HG03060 (cell line): Measurements from ENCODE around the gene DDX31.

ENCODE experiments used
- ATAC-seq: cut with Tn5 transposase; IDR thresholded peaks from one replicate; pipeline ENCODE4 v1.9.1; 2021; ENCODE audit warnings: low read depth, moderate number of reproducible peaks; ENCODE audit not compliant: unreplicated experiment

The DDX31 gene

DNA sequence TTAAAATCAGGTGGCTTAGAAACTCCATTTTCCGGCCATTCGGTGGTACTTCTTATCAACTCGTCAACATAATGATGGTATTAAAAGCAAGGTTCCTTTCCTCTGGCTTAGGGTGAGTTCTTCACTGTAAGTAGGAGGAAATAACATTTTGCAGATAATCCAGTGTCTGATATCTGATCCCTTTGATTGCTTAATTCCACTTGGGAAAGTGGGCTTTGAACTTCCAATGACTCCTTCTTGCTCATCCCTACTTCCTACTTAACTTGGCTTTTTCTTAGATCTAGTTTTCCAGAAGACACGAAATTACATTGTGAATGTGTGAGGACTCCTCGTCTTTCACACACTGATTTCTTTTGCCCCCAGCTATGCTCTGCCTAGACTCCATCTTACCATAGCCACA is 31.5 kb downstream of the DDX31 start:
- ATAC-seq = no peak

DNA sequence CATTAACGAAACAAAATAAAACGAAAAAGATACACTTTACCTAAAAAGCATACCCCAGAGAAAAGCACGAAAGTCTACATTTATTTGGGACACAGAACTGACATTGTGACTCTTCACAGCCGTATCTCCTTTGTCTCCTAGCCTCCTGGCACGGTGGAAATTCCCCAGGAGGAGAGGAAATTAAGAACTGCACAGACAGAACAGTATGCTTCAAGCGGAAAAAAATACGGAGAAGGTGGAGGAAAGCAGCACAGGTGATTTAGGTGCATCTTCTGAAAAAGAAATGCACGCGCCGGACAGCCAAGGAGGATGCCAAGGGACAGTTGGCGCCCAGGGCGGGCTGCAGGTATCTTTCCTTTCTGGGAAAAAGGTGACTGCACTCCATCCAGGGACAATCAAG is 32.0 kb downstream of the DDX31 start:
- no peak for ATAC-seq

GRCh38 chr9:132637351-132637750 is 32.4 kb downstream of the DDX31 start:
- ATAC-seq = no peak

DNA sequence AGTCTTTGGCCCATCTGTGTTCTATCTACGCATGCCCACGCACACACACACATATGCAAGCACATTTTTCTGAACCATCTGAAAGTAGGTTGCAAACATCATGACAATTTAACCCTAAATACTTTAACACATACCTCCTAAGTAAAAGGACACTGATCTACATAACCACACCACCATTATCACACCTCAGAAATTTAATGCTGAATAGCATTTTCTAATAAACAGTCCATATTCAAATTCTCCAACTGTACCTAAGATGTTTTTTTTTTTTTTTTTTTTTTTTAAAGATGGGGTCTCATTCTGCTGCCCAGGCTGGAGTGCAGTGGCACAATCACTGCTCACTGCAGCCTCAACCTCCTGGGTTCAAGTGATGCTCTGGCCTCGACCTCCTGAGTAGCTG is 35.5 kb downstream of the DDX31 start:
- ATAC-seq = no peak

- no peak for ATAC-seq
Observed at GRCh38 chr9:132632413-132633129, 37.2 kb downstream of the DDX31 start.

- ATAC-seq = no peak
Observed at GRCh38 chr9:132631685-132632084, 38.1 kb downstream of the DDX31 start.

DNA sequence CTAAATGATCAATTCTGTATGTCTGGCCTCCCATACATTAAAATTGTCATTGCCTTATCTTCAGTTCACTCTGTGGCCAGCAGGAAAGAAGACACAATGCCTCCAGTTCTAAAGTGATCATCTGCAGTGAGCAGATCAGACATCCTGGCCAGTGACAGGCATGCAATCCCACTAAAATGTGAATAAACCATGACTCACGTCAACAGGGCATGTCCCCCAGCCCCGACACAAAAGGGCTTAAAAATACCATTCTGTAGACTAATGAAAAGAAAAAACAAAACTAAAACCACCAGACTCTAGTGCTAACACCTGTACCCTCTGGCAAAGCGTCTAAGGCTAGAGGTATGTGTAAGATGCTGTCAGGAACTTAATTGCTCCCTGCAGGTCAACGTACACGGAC is 38.5 kb downstream of the DDX31 start:
- ATAC-seq = no peak

DNA sequence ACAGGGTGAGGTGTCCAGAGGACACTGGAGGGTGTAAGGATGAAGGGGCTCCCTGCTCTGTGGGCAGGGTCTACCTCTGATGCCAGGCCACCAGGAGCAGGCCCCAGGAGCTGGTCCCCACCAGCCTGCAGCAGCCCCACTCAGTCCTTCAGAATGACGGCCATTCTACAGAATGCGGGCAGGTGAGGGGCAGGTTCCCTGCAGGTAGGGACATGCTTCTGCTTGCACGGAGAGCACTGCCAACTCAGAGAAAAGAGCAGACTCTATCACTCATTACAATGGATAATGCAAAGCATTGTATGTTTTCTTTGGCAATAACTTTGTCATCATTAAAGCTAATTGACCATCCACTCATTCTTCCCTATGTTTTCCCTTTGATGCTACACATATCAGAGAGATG is 39.0 kb downstream of the DDX31 start:
- ATAC-seq = no peak

DNA sequence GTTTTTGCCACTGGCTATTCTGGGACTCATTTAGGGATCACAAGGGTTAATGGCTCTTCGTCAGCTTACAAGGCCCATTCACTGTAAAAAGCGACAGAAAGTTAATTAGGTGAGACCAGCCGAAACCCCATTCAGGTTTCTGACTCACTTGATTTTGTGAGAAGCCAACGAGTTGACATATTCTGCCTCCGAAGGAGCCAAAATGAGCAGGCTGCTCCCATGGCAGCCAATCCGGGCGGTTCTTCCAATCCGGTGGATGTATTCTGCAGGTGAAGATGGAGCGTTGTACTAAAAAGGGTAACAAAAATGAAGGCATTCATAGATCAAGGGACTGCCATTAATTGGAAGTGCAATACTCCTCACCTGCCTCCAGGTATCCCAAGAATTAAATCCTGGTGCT is 39.7 kb downstream of the DDX31 start:
- no peak for ATAC-seq

DNA sequence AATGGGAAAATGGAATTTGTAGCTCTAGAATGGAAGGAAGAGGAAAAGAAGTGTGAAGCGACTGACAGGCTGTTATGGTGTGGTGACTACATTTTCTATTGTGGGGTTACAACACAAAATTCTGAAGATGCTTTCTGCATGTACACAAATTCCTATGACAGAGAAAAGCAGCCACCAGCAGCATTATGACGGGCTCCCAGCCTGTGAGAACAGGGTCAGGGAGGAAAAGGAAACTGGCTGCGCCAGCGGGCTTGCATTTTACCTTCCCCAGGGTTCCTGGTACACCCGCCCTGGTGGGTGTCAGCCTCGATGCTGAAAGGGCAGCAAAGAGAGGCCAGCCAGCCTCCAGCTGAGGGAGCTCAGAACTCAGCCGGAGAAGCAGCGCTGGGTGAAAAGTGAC is 41.0 kb downstream of the DDX31 start:
- no peak for ATAC-seq

DNA sequence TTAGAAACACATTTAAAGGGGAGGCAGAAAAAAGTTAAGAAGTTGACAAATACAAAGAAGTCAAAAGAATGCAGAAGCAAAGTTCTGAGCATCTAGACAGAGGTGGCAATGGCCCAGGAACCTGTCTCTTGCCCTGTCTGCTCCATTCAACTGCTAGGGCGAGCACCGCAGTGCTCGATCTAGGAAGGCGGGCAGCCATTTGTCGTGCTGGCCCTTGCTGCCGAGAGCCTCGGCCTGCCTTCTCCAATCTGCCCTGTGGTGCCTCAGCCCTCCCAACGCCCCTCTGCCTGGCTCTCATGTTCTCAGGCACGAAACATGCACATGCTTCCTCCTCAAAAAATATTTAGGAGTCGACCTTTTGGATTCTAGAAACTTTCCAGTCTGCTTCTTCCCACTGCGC is 42.2 kb downstream of the DDX31 start:
- no peak for ATAC-seq

DNA sequence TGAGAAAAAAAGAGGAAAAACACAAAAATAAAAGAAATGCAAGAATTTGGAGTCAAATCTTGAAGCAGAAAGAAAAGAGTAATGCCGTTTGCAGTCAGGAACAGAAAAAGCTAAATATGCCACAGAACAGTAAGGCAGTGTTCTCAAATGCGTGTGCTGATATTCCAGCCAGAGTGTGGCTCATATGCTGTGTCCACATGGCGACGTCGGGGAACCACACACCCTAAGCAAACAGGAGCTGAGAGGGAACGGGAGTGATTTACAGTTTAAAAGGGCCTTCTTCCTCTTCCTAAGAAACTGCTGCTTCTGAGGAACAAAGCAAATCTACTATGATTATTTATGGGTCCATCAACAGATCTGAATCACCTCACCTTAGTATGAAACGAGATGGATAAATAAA is 42.7 kb downstream of the DDX31 start:
- ATAC-seq = no peak

DNA sequence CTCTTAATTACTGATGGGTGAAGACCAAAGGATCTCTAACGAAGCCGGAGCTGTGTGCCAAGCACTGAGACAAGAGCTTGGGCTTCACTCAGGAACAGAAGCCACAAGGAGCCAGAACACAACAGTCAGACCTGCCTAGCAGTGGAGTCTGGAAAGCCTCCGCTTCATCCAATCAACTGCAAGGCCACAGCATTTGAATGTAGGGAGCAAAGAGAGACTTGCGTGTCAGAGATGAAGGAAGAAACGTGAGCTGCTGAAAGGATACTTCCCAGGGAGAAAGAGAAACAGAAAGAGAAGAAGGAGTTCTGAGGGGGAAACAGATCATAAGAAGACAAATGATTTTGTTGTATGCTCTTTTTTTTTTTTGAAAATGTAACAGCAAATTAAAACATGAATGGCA is 43.5 kb downstream of the DDX31 start:
- ATAC-seq = no peak

DNA sequence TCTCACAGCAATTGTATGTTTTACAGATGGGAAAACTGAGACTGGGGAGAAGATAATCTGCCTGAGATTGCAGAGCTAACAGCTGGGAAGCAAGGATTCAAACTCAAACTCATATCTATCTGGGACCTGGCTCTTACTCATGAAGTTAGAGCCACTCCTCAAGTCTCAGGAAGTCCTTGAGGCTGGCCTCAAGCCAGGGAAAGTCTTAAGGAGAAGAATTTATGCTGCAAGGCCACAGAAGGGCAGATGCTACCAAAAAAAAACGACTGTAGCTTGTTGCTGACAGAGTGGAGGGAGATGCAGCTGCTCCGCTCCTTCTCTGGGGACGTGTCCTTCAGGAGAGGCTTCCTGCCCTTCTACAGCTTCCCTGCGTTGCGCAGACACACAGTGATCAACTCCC is 47.6 kb downstream of the DDX31 start:
- ATAC-seq = no peak

DNA sequence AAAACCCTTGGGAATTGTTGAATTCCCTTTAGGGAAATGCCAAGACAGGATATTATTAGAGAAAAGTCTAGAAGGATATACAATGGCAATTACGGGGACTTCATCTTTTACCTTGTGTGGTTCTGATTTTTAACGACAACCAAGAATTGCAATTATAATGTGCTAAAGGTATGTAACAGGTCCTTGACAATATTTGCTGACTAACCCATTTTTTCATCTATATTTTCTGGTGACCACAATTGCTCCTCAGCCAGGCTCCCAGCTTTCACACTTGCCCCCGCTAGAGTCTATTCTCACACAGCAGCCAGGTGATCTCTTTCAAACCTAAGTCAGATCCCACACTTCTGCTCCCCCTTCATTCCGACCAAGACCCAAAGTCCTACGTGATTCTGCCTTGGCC is 53.1 kb downstream of the DDX31 start:
- no peak for ATAC-seq

- no peak for ATAC-seq
Observed at GRCh38 chr9:132615774-132616173, 54.0 kb downstream of the DDX31 start.

- ATAC-seq = no peak
Observed at GRCh38 chr9:132614324-132614723, 55.5 kb downstream of the DDX31 start.

DNA sequence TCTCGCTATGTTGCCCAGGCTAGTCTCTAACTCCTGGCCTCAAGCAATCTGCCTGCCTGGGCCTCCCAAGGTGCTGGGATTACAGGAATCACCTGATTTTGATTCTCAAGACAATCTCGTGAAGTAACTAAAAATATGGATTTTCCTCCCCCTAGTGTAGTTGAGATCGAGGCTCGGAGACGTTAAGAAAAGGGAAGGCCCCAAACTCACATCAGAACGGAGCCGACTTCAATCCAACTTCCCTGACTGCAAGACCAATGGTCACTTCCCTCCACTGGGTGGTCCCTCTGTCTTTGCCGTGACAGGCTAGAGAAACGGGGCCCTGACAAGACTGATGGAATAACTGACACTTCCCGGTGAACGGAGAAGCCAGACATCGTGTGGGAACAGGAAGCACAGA is 59.1 kb downstream of the DDX31 start:
- ATAC-seq = no peak

DNA sequence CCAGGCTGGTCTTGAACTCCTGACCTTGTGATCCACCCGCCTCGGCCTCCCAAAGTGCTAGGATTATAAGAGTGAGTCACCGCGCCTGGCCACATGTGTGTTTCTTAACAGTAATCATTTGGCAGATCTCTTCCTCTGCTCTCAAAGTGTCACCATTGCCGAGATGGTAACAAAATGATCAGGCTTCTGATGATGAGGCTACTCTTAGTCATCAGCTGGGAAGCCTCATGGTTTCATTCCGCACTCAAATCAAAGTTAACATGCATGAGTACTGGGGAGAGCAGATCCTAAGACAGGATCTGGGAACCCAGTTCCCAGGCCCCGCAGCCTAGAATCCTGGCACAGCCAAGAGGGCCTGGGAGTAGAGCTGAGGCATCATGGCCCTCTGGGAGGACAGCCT is 60.0 kb downstream of the DDX31 start:
- ATAC-seq = no peak

DNA sequence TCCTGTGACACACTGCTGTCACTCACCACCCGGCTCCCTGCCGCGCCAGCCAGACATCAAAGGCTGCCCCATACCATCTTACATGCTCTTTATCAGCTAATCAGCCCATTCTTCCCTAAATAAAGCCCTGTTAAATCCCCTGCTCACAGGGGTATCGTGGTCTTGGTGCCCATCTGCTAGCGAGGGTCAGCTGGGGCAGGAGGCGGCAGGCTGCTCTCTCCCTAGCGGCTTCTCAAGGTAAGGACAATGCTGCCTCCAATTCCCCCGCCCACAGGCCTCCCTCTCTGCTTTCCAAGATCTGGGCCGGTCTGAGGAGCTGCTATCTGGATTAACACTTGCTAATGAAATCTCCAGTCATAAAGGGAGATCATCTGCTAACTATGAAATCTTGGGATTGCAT is 60.6 kb downstream of the DDX31 start:
- no peak for ATAC-seq

DNA sequence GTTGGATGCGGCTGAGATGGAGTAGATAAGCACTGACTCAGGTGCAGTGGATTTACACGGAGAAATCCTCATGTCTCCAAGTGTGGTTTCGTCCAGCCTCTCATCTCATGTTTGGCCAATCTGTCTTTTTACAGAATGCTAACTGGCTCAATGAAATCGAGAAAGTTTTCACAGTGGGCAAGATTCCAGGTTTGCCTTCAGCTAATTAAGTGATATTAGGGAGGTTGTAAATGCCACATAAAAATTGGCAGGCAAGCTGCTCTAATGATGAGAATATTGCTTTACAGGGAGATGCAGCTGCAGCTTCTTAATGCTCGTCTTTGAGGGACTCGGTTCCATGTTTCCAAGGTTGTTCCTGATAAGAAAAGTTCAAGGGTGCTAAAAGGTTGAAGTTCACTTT is 63.7 kb downstream of the DDX31 start:
- no peak for ATAC-seq

- no peak for ATAC-seq
Observed at GRCh38 chr9:132605387-132605786, 64.4 kb downstream of the DDX31 start.

DNA sequence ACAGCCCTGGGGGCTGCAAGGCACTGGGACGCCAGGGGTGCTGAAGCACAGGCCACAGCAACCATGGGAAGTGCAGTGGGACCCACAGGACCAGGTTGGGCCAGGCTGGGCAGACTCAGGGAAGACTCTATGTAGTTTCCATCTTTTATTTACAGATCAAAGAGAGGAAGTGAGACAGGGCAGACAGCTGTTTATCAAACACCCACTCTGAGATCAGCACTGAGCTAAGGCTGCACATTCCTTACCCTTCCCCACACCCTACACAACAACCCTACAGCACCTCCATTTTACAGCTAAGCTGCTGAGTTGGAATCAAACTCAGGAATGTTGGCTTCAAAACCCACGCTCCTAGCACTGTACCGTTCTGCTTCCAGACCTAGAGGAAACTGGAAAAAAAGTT is 67.6 kb downstream of the DDX31 start:
- no peak for ATAC-seq
